HepG2 (cell line): Measurements from ENCODE around the gene DOCK3. TPM values are rescaled to one million over a fixed set of nuclear protein-coding genes. Genes with fewer than 3 reads are reported as not detected.

Source experiments
- ATAC-seq: fragments of 200-7000 bp; cut with Tn5 transposase; 3 replicates; pipeline ENCODE4 v1.9.1; 2020; ENCODE audit warnings: mild to moderate bottlenecking, moderate library complexity
- BruUV-seq: library from RNA; stranded (reverse); fragments of 400-500 nt; replicated peaks from 2 replicates; lab custom pipeline; 2021; lab: Mats Ljungman, UMichigan
- CTCF ChIA-PET: fragments of 300-600 bp; formaldehyde crosslinking; extraction: SDS; loops from one replicate; lab custom pipeline; 2021; ENCODE audit warnings: low total read pairs, inconsistent platforms, low intra/inter-chr PET ratio; lab: Yijun Ruan, JAX
- POLR2A ChIA-PET: fragments of 350-600 bp; sonication (Branson Sonifier 250); formaldehyde crosslinking; loops from one replicate; lab custom pipeline; 2020; ENCODE audit warnings: antibody characterized with exemption, inconsistent platforms; lab: Yijun Ruan, JAX
- DNase-seq: peaks from one replicate; pipeline ENCODE4 v3.0.0-alpha.2; 2015; ENCODE audit warnings: low spot score
- FAIRE-seq: peaks from 3 replicates; lab custom pipeline; 2011; peaks lifted over from hg19 to GRCh38; lab: Jason Lieb, UNC
- H2AFZ ChIP-seq: one replicate; pipeline ENCODE4 v1.6.1; 2011; ENCODE audit warnings: low read length, inconsistent platforms
- H3K27ac ChIP-seq: fragments of 300-600 bp; 3 replicates; pipeline ENCODE4 v1.8.0; 2011; ENCODE audit warnings: mixed run types, mild to moderate bottlenecking, mixed read lengths, low read length, inconsistent platforms; ENCODE audit not compliant: insufficient read depth; ENCODE audit errors: extremely low read length
- H3K27me3 ChIP-seq, 2 experiments: fragments of 200-600 bp in 1 of 2; 2 replicates in 1 of 2; 3 replicates in 1 of 2; pipeline versions ENCODE4 v1.6.0 to v1.8.0; 2011; ENCODE audit warnings: low read length in 2 of 2, mild to moderate bottlenecking in 2 of 2, moderate library complexity in 2 of 2, inconsistent platforms in 1 of 2; ENCODE audit not compliant: insufficient read depth in 2 of 2, control insufficient read depth in 1 of 2
- H3K36me3 ChIP-seq, 2 experiments: fragments of 200-600 bp in 1 of 2; replicated peaks in 1 of 2; 2 replicates in 1 of 2; 3 replicates in 1 of 2; pipeline versions ENCODE4 v1.5.1 to v1.8.0; 2011; ENCODE audit warnings: low read length in 2 of 2, inconsistent platforms in 1 of 2; ENCODE audit not compliant: insufficient read depth in 2 of 2, control insufficient read depth in 1 of 2
- H3K4me1 ChIP-seq: 2 replicates; pipeline ENCODE4 v1.5.1; 2012; ENCODE audit warnings: low read length, inconsistent platforms; ENCODE audit not compliant: insufficient read depth
- H3K4me2 ChIP-seq: 2 replicates; pipeline ENCODE4 v1.6.0; 2011; ENCODE audit warnings: low read depth, low read length, inconsistent platforms
- H3K4me3 ChIP-seq, 3 experiments: fragments of 200-600 bp in 1 of 3; sonication (generic), shearing (Covaris generic) in 1 of 3; replicated peaks in 1 of 3; 2 replicates each; pipeline ENCODE4 v1.5.1; 2011 to 2016; ENCODE audit warnings: low read length in 3 of 3, inconsistent platforms in 2 of 3, low read depth in 2 of 3, mild to moderate bottlenecking in 2 of 3, control low read depth in 1 of 3, mixed read lengths in 1 of 3; ENCODE audit not compliant: insufficient read depth in 1 of 3
- H3K79me2 ChIP-seq: one replicate; pipeline ENCODE4 v1.6.1; 2011; ENCODE audit warnings: low read length, inconsistent platforms; ENCODE audit not compliant: insufficient read depth
- H3K9ac ChIP-seq: 2 replicates; pipeline ENCODE4 v1.6.0; 2011; ENCODE audit warnings: mild to moderate bottlenecking, low read depth, low read length, inconsistent platforms; ENCODE audit not compliant: insufficient read depth
- H3K9me3 ChIP-seq: 2 replicates; pipeline ENCODE4 v1.5.1; 2012; ENCODE audit warnings: mild to moderate bottlenecking, low read length
- H4K20me1 ChIP-seq: 2 replicates; pipeline ENCODE4 v1.6.0; 2011; ENCODE audit warnings: inconsistent platforms, mild to moderate bottlenecking, low read length, moderate library complexity; ENCODE audit not compliant: insufficient read depth
- NFE2 ChIP-seq: sonication (generic); formaldehyde crosslinking; IDR thresholded peaks from 2 replicates; pipeline ENCODE4 v1.4.0; 2020; ENCODE audit warnings: missing genetic modification reagents
- PPARG ChIP-seq: conservative IDR thresholded peaks from 2 replicates; pipeline ENCODE4 v1.6.1; 2016; ENCODE audit warnings: missing biosample characterization, missing genetic modification reagents
- SMC3 ChIP-seq: IDR thresholded peaks from 2 replicates; pipeline ENCODE4 v1.6.1; 2011; ENCODE audit warnings: low read length, improper control_type of control experiment
- ZNF230 ChIP-seq: sonication (generic); formaldehyde crosslinking; IDR thresholded peaks from 2 replicates; pipeline ENCODE4 v1.4.0; 2020; ENCODE audit warnings: mild to moderate bottlenecking, missing genetic modification reagents
- ZNF546 ChIP-seq: sonication (generic); formaldehyde crosslinking; conservative IDR thresholded peaks from 2 replicates; pipeline ENCODE4 v1.8.1; 2023; ENCODE audit warnings: mild to moderate bottlenecking, missing genetic modification reagents
- ZNF776 ChIP-seq: sonication (generic); formaldehyde crosslinking; IDR thresholded peaks from 2 replicates; pipeline ENCODE4 v1.4.0; 2020; ENCODE audit warnings: mild to moderate bottlenecking, missing genetic modification reagents
- ZSCAN31 ChIP-seq: sonication (generic); formaldehyde crosslinking; IDR thresholded peaks from 2 replicates; pipeline ENCODE4 v1.5.0; 2020; ENCODE audit warnings: low read depth, mild to moderate bottlenecking, missing genetic modification reagents
- WGBS: methylation state at CpG from one replicate; pipeline ENCODE4 v1.1.6; 2017; ENCODE audit warnings: low lambda C conversion rate; 5-methylcytosine and 5-hydroxymethylcytosine counted together
- in situ Hi-C: cut with HindIII; loops from 2 replicates; pipeline ENCODE4 v1.10.0; 2017; ENCODE audit warnings: low pct_unique_long_range_greater_than_20kb; ENCODE audit not compliant: extremely low pct_ligation_motif_present
- intact Hi-C: fragments of 100-400 bp; cut with micrococcal nuclease; formaldehyde crosslinking; loops from one replicate; pipeline ENCODE4 v1.10.0; 2022; ENCODE audit not compliant: unreplicated experiment
- polyA plus RNA-seq, 8 experiments: library from polyadenylated mRNA; depleted of rRNA in 3 of 8; stranded (reverse) in 7 of 8; unstranded in 1 of 8; fragments of >200 nt; fragmentation: Illumina TruSeq in 4 of 8; extraction: Trizol in 4 of 8; gene quantifications; 2 replicates each; pipeline versions ENCODE4 v1.2.1 to v1.2.3, GENCODE V29; 2011 to 2016; ENCODE audit warnings: low read depth in 4 of 8, missing spikeins in 1 of 8, mixed read lengths in 1 of 8; ENCODE audit not compliant: insufficient read depth in 1 of 8
- total RNA-seq, 5 experiments: library from RNA; depleted of rRNA; stranded (reverse); fragments of >200 nt; fragmentation: Illumina TruSeq; extraction: Trizol; gene quantifications; 2 replicates each; pipeline ENCODE4 v1.2.3, GENCODE V29; 2016; ENCODE audit warnings: low read depth in 1 of 5
- TF ChIP-seq, protein P1 (sequence below): IDR thresholded peaks from 2 replicates; pipeline ENCODE4 v1.6.1; 2016; ENCODE audit warnings: missing compliant biosample characterization, missing genetic modification reagents, borderline replicate concordance

The DOCK3 gene
- total and polyA plus RNA-seq, 2 of the 13 experiments (the other 11 are each of a cell fraction or from before 2014, with no cell fraction given), result not detected

DNA sequence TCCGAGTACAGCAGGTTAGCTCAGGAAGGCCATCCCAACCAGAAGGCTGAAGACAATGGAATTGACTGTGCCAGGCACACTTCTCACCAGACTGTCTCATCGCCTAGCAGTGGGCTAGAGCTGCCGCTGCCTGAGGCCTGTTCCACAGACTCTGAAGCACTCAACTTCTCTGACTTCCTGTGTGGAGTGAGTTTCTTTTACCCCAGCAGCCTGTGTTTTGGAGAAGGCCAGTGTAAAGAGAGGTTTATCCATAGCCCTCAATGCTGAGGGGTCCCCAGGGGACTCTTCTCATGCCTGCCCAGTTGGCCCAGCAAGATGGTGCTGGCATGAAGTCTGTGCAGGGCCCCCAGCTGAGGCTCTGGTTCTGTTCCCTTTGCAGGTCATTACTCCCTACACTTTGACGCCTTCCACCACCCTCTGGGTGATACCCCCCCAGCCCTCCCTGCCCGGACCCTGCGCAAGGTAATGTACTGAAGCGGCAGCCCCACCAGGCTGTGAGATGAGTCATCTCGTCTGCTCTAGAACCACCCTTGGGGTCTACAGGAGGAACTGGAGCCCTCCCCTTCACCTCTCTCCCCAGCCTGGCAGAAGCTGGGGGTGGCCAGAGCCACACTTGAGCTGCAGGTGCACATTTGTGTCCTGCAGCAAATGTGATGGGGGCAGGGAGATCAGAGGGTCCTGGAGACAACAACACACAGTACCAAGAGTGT lies 705.2 kb downstream of the DOCK3 start:
- Histone ChIP-seq H3K79me2 (peaks cover 13% of the 10 kb centered on the region), H3K4me2 (no peak overlapping the region), H3K9ac (no peak overlapping the region), H3K36me3 (no peaks in the 10 kb centered on the region), H2AFZ (no peak overlapping the region), H3K4me3 (no peak overlapping the region), H3K9me3 (no peaks in the 10 kb centered on the region), H3K27me3 (peaks cover 1 to 48% of the 10 kb centered on the region in 2 experiments; a peak in 3 of 5 replicates), H3K4me1 (peaks cover 19% of the 10 kb centered on the region), H3K27ac (no peak overlapping the region), H4K20me1 (no peaks in the 10 kb centered on the region)
- ATAC-seq (no peak), FAIRE-seq (no peak), DNase-seq (no peak)
- BruUV-seq, result no TSS peak
- intact Hi-C loops, result loop anchor here (10.0 kb wide), 1 partner anchor 295 kb away; the partner anchor contains the start of gene TEX264
- ChIA-PET CTCF (no interaction called here), POLR2A (no interaction called here)
- WGBS, result 68% methylated on average over 7 of the region's 8 CpGs
- in situ Hi-C loops, result loop anchor here (5.0 to 10.0 kb wide), 2 partner anchors 275 to 808 kb away; no protein-coding TSS in a partner anchor
- TF ChIP-seq, protein P1, sequence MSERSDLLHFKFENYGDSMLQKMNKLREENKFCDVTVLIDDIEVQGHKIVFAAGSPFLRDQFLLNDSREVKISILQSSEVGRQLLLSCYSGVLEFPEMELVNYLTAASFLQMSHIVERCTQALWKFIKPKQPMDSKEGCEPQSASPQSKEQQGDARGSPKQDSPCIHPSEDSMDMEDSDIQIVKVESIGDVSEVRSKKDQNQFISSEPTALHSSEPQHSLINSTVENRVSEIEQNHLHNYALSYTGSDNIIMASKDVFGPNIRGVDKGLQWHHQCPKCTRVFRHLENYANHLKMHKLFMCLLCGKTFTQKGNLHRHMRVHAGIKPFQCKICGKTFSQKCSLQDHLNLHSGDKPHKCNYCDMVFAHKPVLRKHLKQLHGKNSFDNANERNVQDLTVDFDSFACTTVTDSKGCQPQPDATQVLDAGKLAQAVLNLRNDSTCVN, result no peak
- TF ChIP-seq ZNF776 (no peak), ZSCAN31 (CRISPR knock-in tag) (no peak), SMC3 (no peak), ZNF230 (no peak), NFE2 (CRISPR knock-in tag) (no peak), ZNF546 (CRISPR knock-in tag) (no peak), PPARG (CRISPR knock-in tag) (no peak)
